H7 (cell line): ENCODE results near the gene PKMYT1. TPM values are rescaled to one million over a fixed set of nuclear protein-coding genes. Genes with fewer than 3 reads are reported as not detected.
A peak's percentile ranks its signal among the peaks of the same experiment; 100 is the strongest.

ENCODE experiments used
- DNase-seq: peaks from one replicate; pipeline ENCODE4 v3.0.0; 2012
- H3K27me3 ChIP-seq: 2 replicates; pipeline ENCODE4 v1.6.0; 2011; ENCODE audit warnings: mild to moderate bottlenecking, low read length; ENCODE audit not compliant: control insufficient read depth, insufficient read depth
- H3K36me3 ChIP-seq: replicated peaks from 2 replicates; pipeline ENCODE4 v1.5.1; 2011; ENCODE audit warnings: low read length; ENCODE audit not compliant: control insufficient read depth, insufficient read depth
- H3K4me3 ChIP-seq: 2 replicates; pipeline ENCODE4 v1.5.1; 2011; ENCODE audit warnings: low read depth, mild to moderate bottlenecking, control low read depth, low read length, moderate library complexity; ENCODE audit not compliant: insufficient read depth
- total RNA-seq: library from RNA; depleted of rRNA; stranded (reverse); fragments of >200 nt; shearing (Covaris generic); gene quantifications from 2 replicates; pipeline ENCODE4 v1.2.3, GENCODE V29; 2014

The PKMYT1 gene
- total RNA-seq, 1 experiment from 2014 or later, result 94.0 TPM

- Histone ChIP-seq H3K27me3 (peaks cover 12% of the 10 kb centered on the region), H3K4me3 (peak overlapping the region; percentile 44), H3K36me3 (peaks cover 5% of the 10 kb centered on the region)
- peak; percentile 83 for DNase-seq
Observed at GRCh38 chr16:3012246-3012645, 32.0 kb upstream of the PKMYT1 start.

- no peaks in the 10 kb centered on the region; the same call in none of the 2 replicates for H3K36me3 ChIP-seq
- no peak overlapping the region for H3K4me3 ChIP-seq
- peaks cover 12% of the 10 kb centered on the region for H3K27me3 ChIP-seq
- no peak for DNase-seq
Observed at GRCh38 chr16:3010510-3010909, 30.3 kb upstream of the PKMYT1 start.

GRCh38 chr16:3009568-3010390 lies 29.5 kb upstream of the PKMYT1 start:
- H3K27me3 ChIP-seq, result peaks cover 12% of the 10 kb centered on the region
- H3K36me3 ChIP-seq, result no peaks in the 10 kb centered on the region; the same call in 1 of the 2 replicates
- peak; percentile 88 for DNase-seq
- H3K4me3 ChIP-seq, result peak overlapping the region; percentile 19; the same call in 1 of the 2 replicates

GRCh38 chr16:3008690-3009037 lies 28.4 kb upstream of the PKMYT1 start:
- no peak for DNase-seq
- Histone ChIP-seq H3K27me3 (peaks cover 12% of the 10 kb centered on the region), H3K4me3 (no peak overlapping the region), H3K36me3 (no peaks in the 10 kb centered on the region; the same call in 1 of the 2 replicates)

GRCh38 chr16:3007957-3008689 lies 27.9 kb upstream of the PKMYT1 start:
- peak overlapping the region; percentile 12 for H3K4me3 ChIP-seq
- peaks cover 8% of the 10 kb centered on the region for H3K27me3 ChIP-seq
- DNase-seq, result peak; percentile 92
- no peaks in the 10 kb centered on the region; the same call in 1 of the 2 replicates for H3K36me3 ChIP-seq

- DNase-seq, result peak; percentile 71
- H3K27me3 ChIP-seq, result peaks cover 2% of the 10 kb centered on the region; the same call in 1 of the 2 replicates
- H3K36me3 ChIP-seq, result no peaks in the 10 kb centered on the region; the same call in 1 of the 2 replicates
- H3K4me3 ChIP-seq, result peak overlapping the region; percentile 12; the same call in 1 of the 2 replicates
Observed at GRCh38 chr16:3007059-3007956, 27.1 kb upstream of the PKMYT1 start.

- H3K36me3 ChIP-seq, result no peaks in the 10 kb centered on the region; the same call in 1 of the 2 replicates
- peak; percentile 80 for DNase-seq
- H3K4me3 ChIP-seq, result peak overlapping the region; percentile 51
- no peaks in the 10 kb centered on the region for H3K27me3 ChIP-seq
Observed at GRCh38 chr16:3004781-3005284, 24.6 kb upstream of the PKMYT1 start.

GRCh38 chr16:3004319-3004718 lies 24.1 kb upstream of the PKMYT1 start:
- peak; percentile 68 for DNase-seq
- Histone ChIP-seq H3K4me3 (peak overlapping the region; percentile 12), H3K27me3 (no peaks in the 10 kb centered on the region), H3K36me3 (no peaks in the 10 kb centered on the region; the same call in 1 of the 2 replicates)

- peak; percentile 99 for DNase-seq
- Histone ChIP-seq H3K36me3 (no peaks in the 10 kb centered on the region; the same call in 1 of the 2 replicates), H3K27me3 (no peaks in the 10 kb centered on the region), H3K4me3 (no peak overlapping the region; the same call in 1 of the 2 replicates)
Observed at GRCh38 chr16:3003582-3004270, 23.5 kb upstream of the PKMYT1 start.

GRCh38 chr16:3001316-3001715 lies 21.1 kb upstream of the PKMYT1 start:
- H3K36me3 ChIP-seq, result no peaks in the 10 kb centered on the region
- H3K4me3 ChIP-seq, result no peak overlapping the region
- DNase-seq, result peak; percentile 87
- H3K27me3 ChIP-seq, result no peaks in the 10 kb centered on the region

- H3K27me3 ChIP-seq, result no peaks in the 10 kb centered on the region
- H3K36me3 ChIP-seq, result no peaks in the 10 kb centered on the region
- DNase-seq, result no peak
- no peak overlapping the region for H3K4me3 ChIP-seq
Observed at GRCh38 chr16:3000540-3000939, 20.3 kb upstream of the PKMYT1 start.

- no peak overlapping the region for H3K4me3 ChIP-seq
- no peak for DNase-seq
- no peaks in the 10 kb centered on the region for H3K27me3 ChIP-seq
- H3K36me3 ChIP-seq, result no peaks in the 10 kb centered on the region
Observed at GRCh38 chr16:2999929-3000328, 19.7 kb upstream of the PKMYT1 start.

GRCh38 chr16:2996298-2996697 lies 16.1 kb upstream of the PKMYT1 start:
- DNase-seq, result no peak
- Histone ChIP-seq H3K4me3 (no peak overlapping the region), H3K36me3 (no peaks in the 10 kb centered on the region), H3K27me3 (no peaks in the 10 kb centered on the region)
